ES-I3 (cell line): ENCODE results near the gene BABAM2.

Source experiments
- H3K36me3 ChIP-seq: 2 replicates; pipeline ENCODE4 v1.6.1; 2013; ENCODE audit warnings: mild to moderate bottlenecking, low read length, control low read depth, moderate library complexity; ENCODE audit not compliant: insufficient read depth
- H3K4me1 ChIP-seq: 2 replicates; pipeline ENCODE4 v1.6.1; 2013; ENCODE audit warnings: mild to moderate bottlenecking, control low read depth, low read length; ENCODE audit not compliant: insufficient read depth
- H3K9ac ChIP-seq: 2 replicates; pipeline ENCODE4 v1.6.1; 2013; ENCODE audit warnings: low read depth, mild to moderate bottlenecking, low read length, moderate library complexity
- H3K9me3 ChIP-seq: 2 replicates; pipeline ENCODE4 v1.6.1; 2013; ENCODE audit warnings: mild to moderate bottlenecking, low read length, moderate library complexity; ENCODE audit not compliant: control insufficient read depth, insufficient read depth

Gene BABAM2

DNA sequence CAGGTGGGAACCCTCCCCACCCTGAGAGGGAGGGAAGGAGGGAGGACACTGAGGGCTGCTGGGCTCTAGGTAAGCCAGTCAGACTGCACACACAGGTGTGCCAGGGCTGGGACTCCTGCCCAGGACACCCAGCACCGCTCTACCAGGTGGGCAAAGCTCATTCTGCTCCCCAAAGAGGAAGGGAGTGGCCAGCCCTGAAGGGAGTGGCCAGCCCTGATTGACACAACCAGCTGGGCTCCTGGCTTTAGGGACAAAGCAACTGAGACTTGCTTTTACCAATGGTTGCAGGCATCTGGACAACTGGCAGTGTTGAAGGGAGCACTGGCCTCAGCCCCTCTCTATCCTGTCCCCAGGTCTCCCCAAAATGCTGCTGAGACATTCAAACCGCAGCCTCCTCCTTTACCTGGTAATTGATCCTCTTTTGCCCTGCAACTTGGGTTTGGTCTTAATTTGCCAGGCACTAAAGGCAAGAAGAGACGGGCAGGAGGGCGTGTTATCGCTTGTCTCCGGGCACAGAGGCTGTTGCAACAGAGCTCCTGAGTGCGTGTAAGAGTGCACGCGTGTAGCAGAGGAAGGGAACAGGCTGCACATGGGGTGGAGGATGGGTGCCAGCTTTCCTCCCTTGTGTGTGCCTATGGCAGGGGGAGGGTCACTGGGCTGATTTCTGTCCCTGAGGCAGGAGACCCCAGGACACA is 487.6 kb downstream of the BABAM2 start:
- Histone ChIP-seq H3K9ac (no peak overlapping the region), H3K36me3 (no peaks in the 10 kb centered on the region), H3K4me1 (no peaks in the 10 kb centered on the region; the same call in 1 of the 2 replicates), H3K9me3 (no peaks in the 10 kb centered on the region)

GRCh38 chr2:28378679-28379584 is 488.4 kb downstream of the BABAM2 start:
- no peaks in the 10 kb centered on the region for H3K36me3 ChIP-seq
- H3K9ac ChIP-seq, result no peak overlapping the region
- H3K4me1 ChIP-seq, result no peaks in the 10 kb centered on the region; the same call in 1 of the 2 replicates
- no peaks in the 10 kb centered on the region for H3K9me3 ChIP-seq

DNA sequence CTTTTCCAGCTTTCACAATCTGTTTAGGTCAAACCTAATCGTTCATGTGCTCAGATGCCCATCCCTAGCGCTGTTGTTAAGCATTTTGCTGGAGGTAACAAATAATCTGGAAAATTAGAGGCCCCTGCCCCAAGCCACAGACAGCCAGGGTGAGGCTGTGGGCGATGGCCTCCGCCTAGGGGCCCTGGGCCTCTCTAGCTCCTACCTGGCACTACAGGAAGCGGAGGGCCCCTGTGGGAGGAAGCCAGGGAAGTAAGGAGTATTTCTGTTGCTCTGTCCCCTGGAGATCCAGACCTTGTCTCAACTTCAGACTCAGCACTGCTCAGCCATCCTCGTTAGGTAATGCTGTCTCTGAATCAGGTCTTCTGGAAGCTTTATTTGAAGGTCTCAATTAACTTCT is 489.7 kb downstream of the BABAM2 start:
- no peak overlapping the region for H3K9ac ChIP-seq
- H3K4me1 ChIP-seq, result no peaks in the 10 kb centered on the region; the same call in 1 of the 2 replicates
- no peaks in the 10 kb centered on the region for H3K36me3 ChIP-seq
- no peaks in the 10 kb centered on the region for H3K9me3 ChIP-seq

DNA sequence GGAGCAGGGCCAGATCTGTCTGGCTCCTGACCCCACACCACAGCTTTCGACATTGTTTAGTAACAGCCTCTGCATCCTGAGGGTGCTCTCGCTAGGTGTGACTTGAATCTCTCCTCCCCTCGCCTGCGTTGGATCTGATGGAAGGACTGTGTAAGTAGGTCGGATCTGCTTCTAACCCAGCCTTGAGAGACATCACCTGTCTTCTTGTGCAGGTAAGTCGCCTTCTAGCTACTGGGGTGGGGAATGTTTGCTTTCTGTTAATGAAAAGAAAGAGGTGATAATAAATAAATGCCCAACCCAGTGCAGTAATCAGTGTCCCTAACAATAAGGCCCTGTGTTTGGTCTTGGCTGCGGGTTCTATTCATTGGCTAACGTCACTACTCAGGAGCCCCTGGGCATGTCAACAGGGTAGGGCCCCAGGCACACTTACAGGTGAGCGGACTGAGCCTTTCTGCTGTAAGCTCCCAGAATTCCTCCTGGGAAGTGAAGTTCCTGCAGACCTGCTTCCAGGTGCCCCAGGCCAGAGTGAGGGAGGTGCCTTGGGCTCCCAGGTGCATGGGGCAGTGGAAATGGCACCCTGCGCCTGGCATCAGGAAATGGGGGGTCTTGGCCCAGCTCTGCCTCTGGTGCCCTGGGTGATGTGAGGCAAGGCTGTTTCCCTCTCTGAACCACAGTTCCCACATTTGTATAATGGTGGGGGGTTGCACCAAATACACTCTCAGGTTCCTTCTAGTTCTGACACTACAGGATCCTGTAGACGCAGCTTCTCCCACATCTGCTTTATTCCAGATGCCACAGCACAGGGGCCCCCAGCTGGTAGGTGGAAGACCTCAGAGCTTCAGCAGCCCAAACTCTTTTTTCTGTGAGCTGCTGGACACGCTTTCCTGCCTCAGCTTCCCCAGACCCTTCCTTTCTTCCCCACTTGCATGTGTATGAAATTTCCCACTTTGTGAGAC is 491.0 kb downstream of the BABAM2 start:
- Histone ChIP-seq H3K9me3 (no peaks in the 10 kb centered on the region), H3K36me3 (no peaks in the 10 kb centered on the region), H3K4me1 (no peaks in the 10 kb centered on the region; the same call in 1 of the 2 replicates), H3K9ac (no peak overlapping the region)

DNA sequence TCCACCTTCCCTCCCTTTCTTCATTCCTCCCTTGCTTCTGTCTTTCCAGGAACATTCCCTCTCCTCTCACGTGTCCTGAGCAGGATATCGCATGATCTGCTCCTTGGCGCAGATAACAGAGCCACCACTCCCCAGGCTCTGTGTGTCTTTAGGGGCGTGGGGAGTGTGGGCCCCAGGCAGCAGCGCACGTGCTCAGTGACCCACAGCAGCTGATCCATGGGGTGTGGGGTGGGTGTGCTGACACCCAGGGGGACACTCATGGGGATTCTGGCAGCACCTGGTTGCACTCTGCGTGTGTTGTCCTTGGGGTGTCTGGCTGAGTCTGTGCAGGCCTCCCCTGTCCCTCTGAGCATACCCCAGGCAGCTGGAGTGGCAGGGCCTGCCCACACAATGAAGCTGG is 492.2 kb downstream of the BABAM2 start:
- Histone ChIP-seq H3K9me3 (no peaks in the 10 kb centered on the region), H3K36me3 (no peaks in the 10 kb centered on the region), H3K4me1 (no peaks in the 10 kb centered on the region; the same call in 1 of the 2 replicates), H3K9ac (no peak overlapping the region)

- Histone ChIP-seq H3K9me3 (no peaks in the 10 kb centered on the region), H3K36me3 (no peaks in the 10 kb centered on the region), H3K9ac (no peak overlapping the region), H3K4me1 (0 out of 2 replicates have a peak, but pooled peaks cover 6% of the 10 kb centered on the region)
Observed at GRCh38 chr2:28387082-28387960, 496.8 kb downstream of the BABAM2 start.
